OCI-LY7 (cell line): ENCODE measurements around the gene DTNB. TPM values are rescaled to one million over a fixed set of nuclear protein-coding genes. Genes with fewer than 3 reads are reported as not detected.

Source experiments
- BruUV-seq: library from RNA; stranded (reverse); fragments of 400-500 nt; replicated peaks from 2 replicates; lab custom pipeline; 2021; lab: Mats Ljungman, UMichigan
- CTCF ChIA-PET: fragments of 300-600 bp; sonication (Branson Sonifier 250); formaldehyde crosslinking; loops from one replicate; lab custom pipeline; 2022; ENCODE audit warnings: antibody characterized with exemption; ENCODE audit not compliant: unreplicated experiment; lab: Charles Lee
- POLR2A ChIA-PET: fragments of 300-600 bp; sonication (Branson Sonifier 250); formaldehyde crosslinking; loops from one replicate; lab custom pipeline; 2022; ENCODE audit warnings: antibody characterized with exemption; lab: Charles Lee
- DNase-seq: peaks from one replicate; pipeline ENCODE4 v3.0.0-alpha.2; 2015; ENCODE audit warnings: low spot score
- H2AFZ ChIP-seq: fragments of 200-600 bp; sonication (generic), shearing (Covaris generic); 2 replicates; pipeline ENCODE4 v1.6.1; 2014; ENCODE audit warnings: mild to moderate bottlenecking, antibody characterized with exemption, low read length, moderate library complexity
- H3K27ac ChIP-seq: fragments of 200-600 bp; sonication (generic); 2 replicates; pipeline ENCODE4 v1.5.1; 2014; ENCODE audit warnings: mixed run types, low read depth, mild to moderate bottlenecking, moderate library complexity, low read length, inconsistent platforms; ENCODE audit not compliant: poor library complexity, severe bottlenecking
- H3K36me3 ChIP-seq: fragments of 200-600 bp; sonication (generic); 2 replicates; pipeline ENCODE4 v1.6.1; 2014; ENCODE audit warnings: mild to moderate bottlenecking, antibody characterized with exemption, low read length, moderate library complexity, mixed read lengths; ENCODE audit not compliant: insufficient read depth
- H3K4me1 ChIP-seq: fragments of 200-600 bp; sonication (generic); 2 replicates; pipeline ENCODE4 v1.5.1; 2014; ENCODE audit warnings: mild to moderate bottlenecking, low read length; ENCODE audit not compliant: insufficient read depth, poor library complexity, severe bottlenecking
- H3K4me2 ChIP-seq: fragments of 200-600 bp; sonication (generic); 2 replicates; pipeline ENCODE4 v1.6.1; 2014; ENCODE audit warnings: mild to moderate bottlenecking, low read length
- H3K4me3 ChIP-seq: fragments of 200-600 bp; sonication (generic); 2 replicates; pipeline ENCODE4 v1.5.1; 2014; ENCODE audit warnings: mild to moderate bottlenecking, low read depth, low read length; ENCODE audit not compliant: poor library complexity, severe bottlenecking
- H3K79me2 ChIP-seq: fragments of 200-600 bp; sonication (generic); 2 replicates; pipeline ENCODE4 v1.6.1; 2016; ENCODE audit warnings: low read depth, mild to moderate bottlenecking, low read length, moderate library complexity, mixed read lengths; ENCODE audit not compliant: insufficient read depth
- H3K9me2 ChIP-seq: fragments of 200-600 bp; sonication (generic); 2 replicates; pipeline ENCODE4 v1.6.1; 2016; ENCODE audit warnings: mild to moderate bottlenecking, low read length, mixed read lengths; ENCODE audit not compliant: insufficient read depth
- H3K9me3 ChIP-seq: fragments of 200-600 bp; sonication (generic); 2 replicates; pipeline ENCODE4 v1.6.1; 2014; ENCODE audit warnings: mild to moderate bottlenecking, mixed run types, low read length, mixed read lengths
- H4K20me1 ChIP-seq: fragments of 200-600 bp; sonication (generic); 2 replicates; pipeline ENCODE4 v1.6.1; 2014; ENCODE audit warnings: mild to moderate bottlenecking, antibody characterized with exemption, low read length, moderate library complexity, mixed read lengths; ENCODE audit not compliant: insufficient read depth
- CTCF ChIP-seq: fragments of 200-600 bp; sonication (generic); conservative IDR thresholded peaks from 2 replicates; pipeline ENCODE4 v1.5.1; 2014; ENCODE audit warnings: mild to moderate bottlenecking, antibody characterized with exemption, low read length, moderate library complexity, mixed read lengths
- EZH2phosphoT487 ChIP-seq: fragments of 200-600 bp; sonication (generic); IDR thresholded peaks from 2 replicates; pipeline ENCODE4 v1.6.1; 2018; ENCODE audit warnings: low read depth, borderline replicate concordance, mild to moderate bottlenecking, mixed run types, antibody characterized with exemption, low read length, moderate library complexity, mixed read lengths
- intact Hi-C: fragments of 100-400 bp; cut with micrococcal nuclease; formaldehyde crosslinking; loops from one replicate; pipeline ENCODE4 v1.10.0; 2022; ENCODE audit not compliant: unreplicated experiment
- total RNA-seq, 2 experiments: library from RNA; depleted of rRNA in 1 of 2; stranded (reverse); fragments of >200 nt in 1 of 2; shearing (Covaris generic) in 1 of 2; gene quantifications; 2 replicates each; pipeline ENCODE4 v1.2.3, GENCODE V29; 2014 to 2022

Gene DTNB
- total RNA-seq, 2 experiments from 2014 or later, result 16.1 to 28.3 TPM

- CTCF ChIA-PET, result no interaction called here
- no peak for DNase-seq
These were observed 303.9 kb downstream of the DTNB start for GRCh38 chr2:25369439-25369838.

GRCh38 chr2:25368660-25369059 is 304.7 kb downstream of the DTNB start:
- BruUV-seq, result no TSS peak
- ChIA-PET CTCF (no interaction called here), POLR2A (no interaction called here)
- no peak overlapping the region for H3K27ac ChIP-seq
- no peak for TF ChIP-seq EZH2phosphoT487
- no peak for TF ChIP-seq CTCF
- no peaks in the 10 kb centered on the region for H3K9me2 ChIP-seq
- H3K4me2 ChIP-seq, result no peak overlapping the region
- no peak for DNase-seq
- no peak overlapping the region for H2AFZ ChIP-seq
- no peaks in the 10 kb centered on the region for H3K9me3 ChIP-seq
- intact Hi-C loops, result no loop called here
- H3K4me1 ChIP-seq, result peaks cover 5% of the 10 kb centered on the region
- no peaks in the 10 kb centered on the region for H4K20me1 ChIP-seq
- H3K4me3 ChIP-seq, result no peak overlapping the region
- no peaks in the 10 kb centered on the region for H3K36me3 ChIP-seq
- H3K79me2 ChIP-seq, result no peaks in the 10 kb centered on the region

More at GRCh38 chr2:25369439-25369838, 303.9 kb downstream of the DTNB start:
- no peaks in the 10 kb centered on the region for H3K9me2 ChIP-seq
- TF ChIP-seq EZH2phosphoT487, result no peak
- TF ChIP-seq CTCF, result no peak
- peaks cover 4% of the 10 kb centered on the region for H3K4me1 ChIP-seq
- POLR2A ChIA-PET, result interaction anchor here (0.6 kb wide), 1 partner anchor 137 kb away, joined by 6 read pairs; no protein-coding TSS in a partner anchor
- no peaks in the 10 kb centered on the region for H3K9me3 ChIP-seq
- H2AFZ ChIP-seq, result no peak overlapping the region
- H3K79me2 ChIP-seq, result no peaks in the 10 kb centered on the region
- H3K36me3 ChIP-seq, result no peaks in the 10 kb centered on the region
- no peak overlapping the region for H3K4me2 ChIP-seq
- H3K27ac ChIP-seq, result no peak overlapping the region
- H4K20me1 ChIP-seq, result no peaks in the 10 kb centered on the region
- H3K4me3 ChIP-seq, result no peak overlapping the region
- intact Hi-C loops, result no loop called here
- no TSS peak for BruUV-seq

- no peak for DNase-seq
These were observed 306.1 kb downstream of the DTNB start for GRCh38 chr2:25367296-25367695.

More at GRCh38 chr2:25367296-25367695, 306.1 kb downstream of the DTNB start:
- H3K4me1 ChIP-seq, result peaks cover 18% of the 10 kb centered on the region
- no peaks in the 10 kb centered on the region for H4K20me1 ChIP-seq
- no peaks in the 10 kb centered on the region for H3K79me2 ChIP-seq
- H3K27ac ChIP-seq, result no peak overlapping the region
- H3K9me2 ChIP-seq, result no peaks in the 10 kb centered on the region
- no peak overlapping the region for H3K4me2 ChIP-seq
- H3K9me3 ChIP-seq, result no peaks in the 10 kb centered on the region
- ChIA-PET POLR2A (no interaction called here), CTCF (no interaction called here)
- TF ChIP-seq EZH2phosphoT487 (no peak), CTCF (no peak)
- intact Hi-C loops, result no loop called here
- BruUV-seq, result no TSS peak
- H3K36me3 ChIP-seq, result no peaks in the 10 kb centered on the region
- no peak overlapping the region for H3K4me3 ChIP-seq
- H2AFZ ChIP-seq, result no peak overlapping the region
